Eye (tissue), 1 donor: ENCODE results near the gene DYRK3.
A peak's percentile ranks its signal among the peaks of the same experiment; 100 is the strongest.
"Not testable (repeated sequence)": the region's sequence is repeated elsewhere in the genome, so short reads cannot be mapped to it uniquely, and the experiment has no call there.

Experiments used
- DNase-seq: peaks from one replicate; pipeline ENCODE4 v3.0.0-alpha.2; 2015

Gene DYRK3

DNA sequence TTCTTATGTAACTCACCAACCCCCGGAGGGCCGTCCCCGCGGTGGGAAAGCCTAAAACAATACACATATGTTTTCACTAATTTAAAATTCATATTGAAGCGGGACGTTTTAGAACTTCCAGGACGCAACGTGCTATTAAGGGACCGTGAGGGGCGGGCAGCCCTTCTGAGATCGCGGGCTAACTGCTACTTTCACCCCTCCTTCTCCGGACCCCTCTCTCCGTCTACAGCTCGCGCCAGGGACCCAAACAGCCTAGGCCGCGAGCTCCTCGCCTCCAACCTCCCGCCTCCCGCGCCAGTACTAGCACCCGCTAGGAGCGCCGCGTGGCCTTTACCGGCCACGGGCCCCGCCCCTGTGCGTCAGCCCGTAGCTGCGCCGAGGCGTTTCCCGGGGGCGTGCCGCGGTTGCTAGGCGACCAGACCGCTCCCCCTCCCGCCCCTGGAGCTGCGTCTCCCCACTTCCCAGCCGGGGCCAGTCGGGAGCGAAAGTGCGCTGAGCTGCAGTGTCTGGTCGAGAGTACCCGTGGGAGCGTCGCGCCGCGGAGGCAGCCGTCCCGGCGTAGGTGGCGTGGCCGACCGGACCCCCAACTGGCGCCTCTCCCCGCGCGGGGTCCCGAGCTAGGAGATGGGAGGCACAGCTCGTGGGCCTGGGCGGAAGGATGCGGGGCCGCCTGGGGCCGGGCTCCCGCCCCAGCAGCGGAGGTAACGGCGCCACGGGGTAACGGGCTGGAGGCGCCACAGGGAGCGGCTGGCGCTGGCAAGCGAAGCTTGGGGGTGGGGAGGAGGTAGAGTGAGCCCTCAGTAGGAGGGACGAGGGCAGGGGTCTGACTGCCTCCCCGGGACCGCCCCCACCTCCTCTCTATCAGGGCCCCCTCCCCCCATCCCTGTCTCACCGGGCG lies at the start of gene DYRK3:
Gene DYRK3 (plus strand): TSS at position 457 of the 898 bp plus-strand sequence. CDS start 168 bp downstream, at position 625.
- peak; percentile 94 for DNase-seq

DNA sequence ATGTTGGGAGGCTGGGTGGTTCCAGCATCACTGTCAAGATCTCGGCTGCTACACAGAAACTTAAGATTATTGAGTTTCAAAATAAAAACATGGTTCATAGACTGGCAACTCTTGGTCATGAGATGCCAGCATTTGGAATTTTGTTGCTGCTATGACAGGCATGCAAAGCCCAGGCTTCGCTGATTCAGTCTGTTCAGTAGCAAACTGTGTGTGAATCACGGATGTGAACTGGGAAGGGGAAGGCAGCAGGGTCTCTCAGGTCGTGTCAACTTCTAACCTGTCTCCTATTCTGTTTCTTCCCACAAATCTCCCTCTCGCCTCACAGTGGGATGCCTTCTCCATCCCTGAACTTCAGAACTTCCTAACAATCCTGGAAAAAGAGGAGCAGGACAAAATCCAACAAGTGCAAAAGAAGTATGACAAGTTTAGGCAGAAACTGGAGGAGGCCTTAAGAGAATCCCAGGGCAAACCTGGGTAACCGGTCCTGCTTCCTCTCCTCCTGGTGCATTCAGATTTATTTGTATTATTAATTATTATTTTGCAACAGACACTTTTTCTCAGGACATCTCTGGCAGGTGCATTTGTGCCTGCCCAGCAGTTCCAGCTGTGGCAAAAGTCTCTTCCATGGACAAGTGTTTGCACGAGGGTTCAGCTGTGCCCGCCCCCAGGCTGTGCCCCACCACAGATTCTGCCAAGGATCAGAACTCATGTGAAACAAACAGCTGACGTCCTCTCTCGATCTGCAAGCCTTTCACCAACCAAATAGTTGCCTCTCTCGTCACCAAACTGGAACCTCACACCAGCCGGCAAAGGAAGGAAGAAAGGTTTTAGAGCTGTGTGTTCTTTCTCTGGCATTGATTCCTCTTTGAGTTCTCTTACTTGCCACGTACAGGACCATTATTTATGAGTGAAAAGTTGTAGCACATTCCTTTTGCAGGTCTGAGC lies 48.6 kb upstream of the DYRK3 start:
- DNase-seq, result peak; percentile 25

DNA sequence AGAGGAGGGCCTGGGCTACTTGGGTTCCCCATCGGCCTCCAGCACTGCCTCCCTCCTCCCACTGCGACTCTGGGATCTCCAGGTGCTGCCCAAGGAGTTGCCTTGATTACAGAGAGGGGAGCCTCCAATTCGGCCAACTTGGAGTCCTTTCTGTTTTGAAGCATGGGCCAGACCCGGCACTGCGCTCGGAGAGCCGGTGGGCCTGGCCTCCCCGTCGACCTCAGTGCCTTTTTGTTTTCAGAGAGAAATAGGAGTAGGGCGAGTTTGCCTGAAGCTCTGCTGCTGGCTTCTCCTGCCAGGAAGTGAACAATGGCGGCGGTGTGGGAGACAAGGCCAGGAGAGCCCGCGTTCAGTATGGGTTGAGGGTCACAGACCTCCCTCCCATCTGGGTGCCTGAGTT lies 47.4 kb upstream of the DYRK3 start:
- DNase-seq, result no peak

DNA sequence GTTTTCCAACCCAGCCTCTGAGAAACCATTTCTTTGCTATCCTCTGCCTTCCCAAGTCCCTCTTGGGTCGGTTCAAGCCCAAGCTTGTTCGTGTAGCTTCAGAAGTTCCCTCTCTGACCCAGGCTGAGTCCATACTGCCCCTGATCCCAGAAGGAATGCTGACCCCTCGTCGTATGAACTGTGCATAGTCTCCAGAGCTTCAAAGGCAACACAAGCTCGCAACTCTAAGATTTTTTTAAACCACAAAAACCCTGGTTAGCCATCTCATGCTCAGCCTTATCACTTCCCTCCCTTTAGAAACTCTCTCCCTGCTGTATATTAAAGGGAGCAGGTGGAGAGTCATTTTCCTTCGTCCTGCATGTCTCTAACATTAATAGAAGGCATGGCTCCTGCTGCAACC lies 46.8 kb upstream of the DYRK3 start:
- no peak for DNase-seq

DNA sequence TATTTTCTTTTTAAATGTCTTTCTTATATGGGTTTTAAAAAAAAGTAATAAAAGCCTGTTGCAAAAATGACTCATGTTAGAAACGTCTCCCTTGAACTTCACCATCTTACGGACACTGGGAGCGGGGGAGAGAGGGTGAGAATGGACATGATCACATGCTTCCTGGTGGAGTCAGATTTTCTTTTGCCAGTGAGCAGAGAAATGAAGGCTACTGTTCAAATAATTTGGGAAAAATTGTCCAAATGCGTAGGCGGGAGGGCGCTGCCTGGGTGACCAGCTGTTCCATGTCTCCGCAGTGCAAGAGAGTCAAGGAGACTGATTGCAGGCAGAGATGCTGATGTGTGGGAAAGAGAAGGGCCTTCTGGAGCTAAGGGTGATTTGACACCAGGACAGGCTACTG lies 46.1 kb upstream of the DYRK3 start:
- no peak for DNase-seq

DNA sequence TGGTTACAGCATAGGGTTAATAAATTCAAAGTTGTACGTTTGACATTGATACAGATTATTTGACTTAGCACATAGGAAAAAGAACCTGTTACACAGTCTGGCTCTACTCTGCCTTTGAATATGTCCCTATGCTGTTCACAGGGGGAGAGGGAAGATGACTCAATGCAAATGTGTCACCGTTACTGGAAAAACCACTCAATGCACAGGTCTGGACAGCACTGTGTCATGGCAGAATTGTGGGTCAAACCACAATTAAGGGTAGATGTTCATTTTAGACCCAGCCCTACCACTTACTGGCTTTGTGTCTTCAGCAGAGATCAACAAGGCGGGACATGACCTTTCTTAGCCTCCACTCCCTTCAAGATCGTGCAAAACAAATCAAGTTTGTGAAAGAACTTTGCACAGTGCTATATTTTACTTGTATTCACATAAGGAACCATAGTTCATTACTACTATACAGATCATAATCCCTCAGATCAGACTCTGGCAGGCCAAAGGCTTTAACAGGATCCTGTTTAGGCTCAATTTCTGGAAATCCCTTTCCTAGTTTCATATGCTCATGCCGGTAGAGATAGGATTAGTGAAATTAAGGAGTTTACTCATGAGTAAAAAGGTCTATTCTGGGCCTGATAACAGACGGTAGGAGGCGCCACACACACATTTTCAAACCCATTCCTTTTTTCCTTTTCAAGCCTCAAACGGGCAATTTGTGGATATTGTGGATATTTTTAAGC lies 45.1 kb upstream of the DYRK3 start:
- no peak for DNase-seq

DNA sequence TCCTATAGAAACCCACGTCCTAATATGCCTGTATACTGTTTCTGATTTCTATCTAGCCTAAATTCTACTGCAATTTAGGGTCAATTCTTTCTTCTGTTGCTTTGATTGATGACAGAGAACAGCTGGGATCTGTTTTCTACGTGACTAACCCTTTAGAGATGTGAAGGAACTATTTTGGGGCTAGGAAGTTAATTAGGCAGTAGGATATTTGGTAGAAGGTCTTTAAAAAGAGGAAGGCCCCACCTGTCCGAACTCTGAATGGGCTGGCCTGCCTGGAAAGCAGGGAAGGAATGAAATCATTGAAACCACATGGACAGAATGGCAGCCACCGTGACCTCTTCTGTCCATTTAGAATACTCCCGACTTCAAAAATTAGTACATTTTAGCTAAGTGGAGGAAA lies 44.1 kb upstream of the DYRK3 start:
- DNase-seq, result no peak

DNA sequence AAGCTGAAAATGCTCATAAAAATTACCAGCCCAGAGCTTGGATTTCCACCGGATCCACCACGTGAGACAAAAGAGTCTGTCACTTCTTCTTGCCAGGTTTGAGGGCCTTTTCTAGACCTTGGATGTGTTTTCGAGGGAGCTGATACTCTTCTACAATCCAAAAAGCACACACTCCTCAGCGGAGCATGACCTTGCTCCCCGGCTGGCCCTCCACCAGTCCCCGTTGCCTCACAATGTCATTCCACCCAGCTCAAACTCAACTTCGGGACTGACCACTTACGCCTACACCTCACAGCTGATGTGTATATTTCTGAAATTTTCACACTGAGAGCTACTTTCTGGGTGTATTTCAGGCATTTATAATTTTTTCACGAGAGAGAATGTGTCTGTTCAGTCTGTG lies 43.6 kb upstream of the DYRK3 start:
- no peak for DNase-seq

DNA sequence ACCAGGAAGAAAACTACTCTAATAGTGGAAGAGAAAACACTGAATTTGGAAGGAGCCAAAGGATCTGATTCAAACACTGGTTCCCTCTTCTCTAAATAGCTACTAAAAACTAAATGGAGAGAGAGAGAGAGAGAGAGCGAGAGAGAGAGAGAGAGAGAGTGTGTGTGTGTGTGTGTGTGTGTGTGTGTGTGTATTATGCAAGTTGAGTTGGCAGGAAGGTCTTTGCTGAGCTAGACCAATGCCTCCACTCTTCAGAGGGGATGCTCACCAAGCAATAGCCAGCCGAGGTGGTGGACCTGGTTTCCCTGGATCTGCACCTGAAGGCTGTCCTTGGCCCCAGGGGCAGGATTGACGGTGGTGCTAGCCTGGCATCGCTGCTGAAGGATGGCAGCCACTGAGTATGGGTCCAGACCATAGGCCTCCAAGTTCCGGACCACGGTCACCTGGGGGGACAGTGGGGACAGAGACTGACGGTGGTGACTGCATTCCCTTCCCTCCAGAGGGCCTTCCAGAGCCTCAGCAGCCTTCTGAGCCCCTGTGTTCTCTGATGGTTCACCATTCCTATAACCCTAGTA lies 41.9 kb upstream of the DYRK3 start:
- DNase-seq, result no peak

DNA sequence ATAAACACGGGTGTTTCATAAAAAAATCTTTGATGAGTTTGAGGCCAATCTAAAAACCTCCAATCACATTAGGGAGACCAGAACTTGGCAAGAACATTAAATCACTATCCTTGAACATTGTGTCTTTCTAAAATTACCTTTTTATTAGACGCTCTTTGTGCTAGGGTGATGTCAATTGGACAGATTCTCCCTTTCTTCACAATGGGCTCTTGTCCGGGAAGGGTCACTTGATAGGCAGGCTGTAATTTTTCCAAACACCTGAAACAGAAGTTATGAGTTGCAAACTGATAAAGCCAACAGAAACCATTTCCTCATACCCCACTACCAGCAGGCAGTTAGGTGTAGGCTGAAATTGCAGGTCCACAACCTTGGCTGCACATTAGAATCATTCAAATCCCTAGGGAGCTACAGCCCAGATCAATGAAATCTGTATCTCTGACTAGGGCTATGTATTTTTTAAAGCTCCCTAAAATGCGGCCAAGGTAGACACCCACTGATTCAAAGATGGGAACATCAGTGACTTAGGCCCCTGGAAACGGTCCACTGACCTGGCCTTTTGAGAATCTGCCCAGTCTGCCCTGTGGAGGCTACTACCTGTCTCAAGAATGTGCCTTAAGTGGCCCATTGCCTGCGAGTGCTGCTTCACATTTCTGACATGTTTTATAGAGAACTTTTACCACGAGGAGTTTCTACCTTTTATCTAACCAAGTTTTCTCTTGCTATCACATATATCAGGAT lies 39.6 kb upstream of the DYRK3 start:
- DNase-seq, result no peak

DNA sequence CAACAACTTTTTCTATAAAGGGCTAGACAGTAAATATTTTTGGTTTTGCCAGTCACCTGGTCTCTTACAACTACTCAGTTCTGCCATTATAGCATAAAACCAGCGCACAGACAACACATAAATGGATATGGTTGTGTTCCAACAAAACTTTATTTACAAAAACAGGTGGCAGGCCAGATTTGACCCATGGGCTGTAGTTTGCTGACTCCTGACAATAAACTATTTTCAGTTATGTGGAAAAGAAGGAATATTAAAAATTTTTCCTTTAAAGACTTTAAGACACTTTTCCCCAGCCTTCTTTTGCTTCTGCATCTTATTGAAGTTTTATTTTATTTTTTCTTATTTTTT lies 39.0 kb upstream of the DYRK3 start:
- no peak for DNase-seq

DNA sequence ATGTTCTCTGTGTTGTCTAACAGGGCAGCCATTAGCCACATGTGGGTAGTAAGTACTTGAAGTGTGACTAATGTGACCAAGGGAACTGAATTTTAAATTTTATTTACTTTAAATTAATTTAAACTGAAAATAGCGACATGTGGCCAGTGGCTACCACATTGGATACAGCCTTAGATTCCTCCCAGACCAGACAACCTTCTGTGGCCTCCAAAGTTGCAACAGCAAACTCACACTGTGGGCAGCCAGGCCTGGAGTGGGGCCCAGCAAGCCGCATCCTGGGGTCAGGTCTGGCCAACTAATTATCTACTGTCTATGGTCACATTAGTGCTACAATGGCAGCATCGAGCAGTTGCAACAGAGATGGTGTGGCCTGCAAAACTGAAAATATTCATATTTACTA lies 34.8 kb upstream of the DYRK3 start:
- no peak for DNase-seq

DNA sequence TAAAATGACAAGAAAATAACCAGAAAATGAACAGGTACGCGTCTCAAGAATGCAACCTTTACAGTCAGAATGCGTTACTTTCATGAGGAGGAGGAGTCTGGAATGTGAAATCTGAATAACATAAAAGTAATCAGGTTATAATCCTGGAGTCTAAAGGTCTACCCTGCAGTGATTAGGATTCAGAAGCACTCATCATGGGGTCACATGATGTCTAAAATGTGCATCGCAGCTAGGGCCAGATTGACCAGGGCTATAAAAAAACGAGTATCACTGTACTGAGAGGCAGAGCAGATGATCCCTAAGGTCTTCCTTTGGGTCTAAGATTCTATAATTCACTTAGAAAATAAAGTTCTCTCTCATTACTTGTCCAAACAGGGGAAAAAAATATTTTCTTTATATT lies 30.5 kb upstream of the DYRK3 start:
- DNase-seq, result no peak

DNA sequence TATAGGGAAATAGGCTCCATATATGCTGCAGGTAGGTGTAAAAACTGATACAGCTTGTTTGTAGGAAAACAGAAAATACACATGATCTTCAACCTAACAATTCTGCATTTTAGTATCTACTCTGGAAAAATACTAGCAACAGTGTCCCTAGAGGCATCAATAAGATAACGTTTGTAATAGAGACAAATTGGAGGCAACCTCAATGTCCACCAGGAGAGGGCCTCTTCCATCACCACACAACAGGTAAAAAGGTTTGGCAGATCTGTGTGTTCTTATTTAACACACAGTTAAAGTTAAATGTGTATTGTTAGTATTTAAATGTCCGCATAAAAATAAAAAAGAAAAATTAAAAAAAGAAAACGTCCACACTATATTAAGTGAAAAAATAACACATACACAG lies 28.5 kb upstream of the DYRK3 start:
- peak; percentile 21 for DNase-seq

DNA sequence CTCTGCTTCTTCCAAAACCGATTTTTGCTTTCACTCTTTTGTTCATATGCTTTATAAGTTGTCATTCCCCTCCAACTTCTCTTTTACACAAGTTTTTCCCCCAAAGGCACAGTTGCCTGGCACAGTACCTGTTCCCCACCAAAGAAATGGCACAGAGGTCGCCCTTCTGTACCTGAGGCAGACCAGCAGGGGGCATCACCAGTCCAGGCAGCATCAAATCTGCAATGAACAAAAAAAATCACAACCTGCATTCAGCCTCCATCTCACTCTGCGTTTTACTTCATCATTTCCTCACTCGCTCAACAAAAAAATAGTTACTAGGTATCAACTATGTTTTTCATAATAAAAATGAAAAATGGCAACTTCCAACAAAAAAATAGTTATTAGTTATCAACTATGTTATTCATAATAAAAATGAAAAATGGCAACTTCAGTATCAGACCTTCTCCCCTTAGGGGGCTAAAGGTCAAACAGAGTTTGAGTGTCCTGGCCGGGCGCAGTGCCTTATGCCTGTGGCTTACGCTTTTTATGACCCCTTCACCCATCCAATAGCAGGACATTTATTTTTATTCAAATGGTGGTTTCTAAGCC lies 27.1 kb upstream of the DYRK3 start:
- peak; percentile 46 for DNase-seq

DNA sequence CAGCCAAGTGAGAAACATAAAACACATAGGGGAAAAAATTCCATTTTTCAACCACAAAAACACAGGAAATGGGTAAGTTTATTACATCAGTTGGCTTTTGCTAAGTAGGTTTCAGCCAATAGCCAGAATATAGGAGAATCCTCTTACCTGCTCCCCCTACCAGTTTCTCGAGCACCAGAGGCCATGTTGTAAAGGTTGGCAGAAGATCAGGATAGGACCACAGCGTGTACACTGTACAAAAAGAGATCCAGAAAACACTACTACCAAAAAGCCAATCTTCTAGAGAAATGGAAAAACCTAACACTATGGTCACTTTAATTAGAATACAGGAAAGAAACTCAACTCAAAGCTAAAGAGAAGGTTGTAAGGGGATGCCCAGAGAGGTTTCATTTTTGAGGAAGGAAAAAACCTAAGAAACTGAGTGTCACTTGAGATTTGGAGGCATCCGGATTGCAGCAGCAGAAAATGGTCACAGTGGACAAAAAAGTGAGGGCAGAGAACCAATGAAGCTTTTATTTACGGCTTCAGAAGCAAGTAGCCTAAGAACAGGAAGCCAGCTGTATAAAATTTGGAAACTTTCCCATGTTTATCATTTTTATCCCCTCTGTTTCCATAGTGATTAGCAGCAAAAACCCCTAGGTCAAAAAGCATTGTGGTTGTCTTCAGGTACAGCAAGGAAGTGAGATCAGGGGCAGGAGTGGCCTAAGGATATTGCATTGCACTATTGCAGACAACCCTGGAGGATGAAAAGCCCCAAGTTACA lies 25.9 kb upstream of the DYRK3 start:
- DNase-seq, result no peak

DNA sequence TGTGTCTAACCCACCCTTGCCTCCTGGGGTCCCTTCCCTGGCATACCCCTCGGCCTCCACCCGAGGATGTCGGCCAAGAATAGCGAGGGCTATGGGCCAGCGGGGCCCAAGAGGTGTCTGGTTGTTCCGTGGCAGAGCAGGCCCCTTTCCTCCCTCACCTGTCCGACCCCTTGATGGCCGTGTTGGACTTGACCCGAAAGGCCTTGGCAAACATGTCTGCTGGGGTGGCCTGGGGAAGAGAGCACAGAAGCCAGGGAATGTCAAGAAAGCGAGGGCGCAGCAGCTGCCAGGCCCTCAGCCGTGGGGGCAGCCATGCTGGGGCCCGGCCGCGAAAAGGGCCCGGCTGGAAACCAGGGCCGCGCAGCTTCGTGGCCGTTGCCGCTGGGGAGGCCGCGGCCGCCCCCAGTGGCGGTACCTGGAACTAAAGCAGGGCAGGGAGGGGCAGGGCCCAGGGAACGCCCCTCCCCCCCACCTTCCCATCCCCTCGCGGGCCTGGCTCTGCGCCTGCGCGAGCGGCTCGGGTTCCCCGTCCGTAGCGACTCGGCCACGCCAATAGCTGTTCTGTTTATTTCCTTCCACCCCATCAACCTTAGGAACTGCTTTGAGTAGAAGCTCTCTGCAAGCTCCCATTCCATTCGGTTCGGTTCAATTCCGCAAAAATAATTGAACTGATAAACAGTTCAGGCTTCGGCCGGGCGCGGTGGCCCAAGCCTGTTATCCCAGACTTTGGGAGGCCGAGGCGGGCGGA lies 23.0 kb upstream of the DYRK3 start, which contains the start of gene EIF2D:
Gene EIF2D (minus strand): TSS at position 337 of the 748 bp plus-strand sequence. CDS start 123 bp downstream, at position 214.
- DNase-seq, result peak; percentile 99

DNA sequence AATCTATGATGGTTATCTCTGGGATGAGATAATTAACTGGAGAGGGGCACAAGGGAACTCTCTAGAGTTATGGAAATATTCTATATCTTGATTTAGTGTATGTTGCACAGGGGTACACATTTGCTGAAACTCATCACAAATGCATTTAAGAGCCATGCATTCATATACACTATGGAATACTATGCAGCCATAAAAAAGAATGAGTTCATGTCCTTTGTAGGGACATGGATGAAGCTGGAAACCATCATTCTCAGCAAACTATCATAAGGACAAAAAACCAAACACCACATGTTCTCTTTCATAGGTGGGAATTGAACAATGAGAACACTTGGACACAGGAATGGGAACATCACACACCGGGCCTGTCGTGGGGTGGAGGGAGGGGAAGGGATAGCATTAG lies 8.9 kb upstream of the DYRK3 start:
- not testable (repeated sequence) for DNase-seq

DNA sequence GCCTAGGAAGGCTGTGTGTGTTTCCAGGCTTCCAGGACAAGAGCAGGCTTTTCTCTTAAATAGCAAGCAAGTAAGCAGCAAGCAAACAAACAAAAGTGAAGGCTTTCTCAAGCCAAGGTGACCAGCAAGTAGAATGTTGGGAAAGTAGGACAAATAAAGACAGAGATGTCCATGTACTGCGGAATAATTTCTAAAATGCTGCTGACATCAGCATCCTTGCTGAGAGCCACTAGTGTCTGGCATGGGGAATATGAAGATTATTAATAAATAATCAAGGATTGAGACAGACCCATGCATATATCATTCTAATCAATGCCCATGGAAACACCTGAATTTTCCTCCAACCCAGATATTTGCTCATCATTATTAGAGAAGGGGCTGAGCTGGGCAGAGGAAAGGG lies 6.4 kb upstream of the DYRK3 start:
- DNase-seq, result no peak

DNA sequence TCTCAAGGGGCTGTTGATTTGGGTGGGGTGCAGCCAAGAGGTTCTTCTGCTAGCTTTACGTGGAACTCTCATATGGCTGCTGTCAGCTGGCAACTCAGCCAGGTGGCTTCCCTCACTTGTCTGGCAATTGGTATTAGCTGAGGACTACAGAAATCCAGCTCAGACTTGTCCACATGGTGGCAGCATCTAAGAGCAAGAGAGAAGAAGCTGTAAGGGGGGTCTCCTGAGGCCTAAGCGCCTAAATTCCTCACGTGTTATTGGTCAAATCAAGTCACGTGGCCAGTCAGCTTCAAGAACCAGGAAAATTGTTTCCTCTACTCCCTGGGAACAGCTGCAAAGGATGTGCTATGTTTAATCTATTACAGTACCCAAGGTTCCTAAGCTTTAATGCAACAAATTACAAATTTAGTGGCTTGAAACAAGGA lies 4.2 kb upstream of the DYRK3 start:
- peak; percentile 78 for DNase-seq
